Measurements from ENCODE around the gene CRYBA4.

CRYBA4 gene

GRCh38 chr22:26671317-26672059 is 49.7 kb downstream of the CRYBA4 start:
- H3K9ac ChIP-seq (ENCODE audit: low read depth, low read length): no peak overlapping the region
- no peaks in the 10 kb centered on the region for H3K36me3 ChIP-seq (ENCODE audit: insufficient read depth, low read length)
- H3K4me1 ChIP-seq (ENCODE audit: insufficient read depth, low read length): peaks cover 30% of the 10 kb centered on the region
- no peaks in the 10 kb centered on the region for H3K9me3 ChIP-seq (ENCODE audit: control insufficient read depth, insufficient read depth, low read length)

DNA sequence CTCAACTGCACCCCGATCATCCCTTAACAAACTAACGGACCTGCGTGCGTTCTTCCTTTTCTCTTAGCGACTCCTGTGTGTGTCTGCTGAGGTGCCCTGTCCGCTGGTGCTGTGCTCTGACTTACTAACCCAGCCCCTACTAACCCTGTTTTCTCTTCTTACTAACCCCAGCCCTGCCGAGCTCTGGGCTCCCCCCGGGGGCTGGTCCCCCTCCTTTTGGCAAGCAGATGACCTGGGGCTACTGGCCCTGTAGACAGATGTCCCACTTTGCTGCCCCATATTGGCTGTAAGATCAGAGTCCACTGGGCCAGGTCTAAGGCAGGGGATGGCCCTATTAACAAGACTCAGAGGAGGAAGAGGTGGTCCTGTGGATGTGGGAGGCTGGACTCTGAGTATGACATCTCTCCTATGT is 50.3 kb downstream of the CRYBA4 start:
- peak overlapping the region; percentile 79; the same call in 1 of the 2 replicates for H3K9ac ChIP-seq (ENCODE audit: low read depth, low read length)
- no peaks in the 10 kb centered on the region for H3K36me3 ChIP-seq (ENCODE audit: insufficient read depth, low read length)
- H3K4me1 ChIP-seq (ENCODE audit: insufficient read depth, low read length): peaks cover 30% of the 10 kb centered on the region
- no peaks in the 10 kb centered on the region for H3K9me3 ChIP-seq (ENCODE audit: control insufficient read depth, insufficient read depth, low read length)

DNA sequence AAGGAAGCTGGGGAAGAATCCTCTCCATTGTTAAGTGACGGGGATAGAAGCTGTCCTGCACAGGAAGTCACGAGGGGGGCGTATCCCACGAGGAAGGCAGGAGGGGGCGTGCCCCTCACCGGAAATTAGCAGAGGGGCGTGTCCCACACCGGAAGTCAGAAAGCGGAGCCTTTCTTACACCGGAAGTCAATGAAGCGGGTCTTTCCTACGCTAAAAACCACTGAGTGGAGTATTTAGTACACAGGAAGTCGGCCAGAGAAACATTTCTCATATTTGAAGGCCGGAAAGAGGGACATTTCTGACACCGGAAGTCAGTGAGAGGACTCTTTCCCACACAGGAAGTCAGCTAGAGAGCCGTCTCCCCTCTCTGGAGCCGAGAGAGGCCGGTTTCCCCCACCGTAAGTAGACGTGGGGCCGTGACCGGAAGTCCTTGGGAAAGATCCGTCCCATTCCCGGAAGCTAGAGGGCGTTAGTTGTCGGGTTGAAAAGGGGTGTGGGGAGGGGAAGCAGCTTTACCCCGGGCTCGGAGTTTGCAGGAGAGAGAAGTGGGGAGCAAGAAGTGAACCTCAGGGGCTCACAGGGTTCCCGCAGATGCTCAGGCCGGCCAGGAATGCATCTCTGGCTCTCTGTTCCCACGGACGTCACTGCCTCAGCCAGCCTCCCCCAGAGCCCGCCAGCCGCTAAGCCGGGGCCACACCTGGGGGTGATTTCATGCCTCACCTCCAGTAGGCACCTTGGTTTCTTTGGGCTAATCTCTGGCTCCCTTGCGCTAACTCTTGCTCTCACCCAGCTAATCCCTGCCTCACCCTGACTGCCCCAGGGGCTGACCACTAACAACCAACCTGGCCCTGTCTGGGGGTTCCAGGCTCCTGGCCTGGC is 51.1 kb downstream of the CRYBA4 start:
- H3K36me3 ChIP-seq (ENCODE audit: insufficient read depth, low read length): no peaks in the 10 kb centered on the region
- H3K9ac ChIP-seq (ENCODE audit: low read depth, low read length): peak overlapping the region; percentile 79
- H3K9me3 ChIP-seq (ENCODE audit: control insufficient read depth, insufficient read depth, low read length): no peaks in the 10 kb centered on the region
- peaks cover 30% of the 10 kb centered on the region for H3K4me1 ChIP-seq (ENCODE audit: insufficient read depth, low read length)

DNA sequence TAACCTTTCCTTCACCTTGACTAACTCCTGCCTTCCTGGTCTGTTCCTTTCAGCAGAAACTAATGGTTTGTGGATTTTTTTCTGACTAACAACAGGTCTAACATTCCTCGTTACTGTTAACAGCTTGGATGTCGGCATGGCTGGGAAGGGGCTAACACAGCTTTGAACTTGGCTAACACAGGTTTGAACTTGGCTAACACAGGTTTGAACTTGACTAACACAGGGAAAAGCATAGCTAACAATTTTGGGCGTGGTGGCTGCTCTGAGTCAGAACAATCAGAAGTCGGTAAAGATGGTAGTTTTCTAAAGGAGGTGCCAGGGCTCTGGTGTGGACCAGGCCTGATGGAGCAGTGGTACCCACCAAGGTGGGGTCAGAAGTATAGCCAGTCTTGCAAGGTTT is 51.7 kb downstream of the CRYBA4 start:
- Histone ChIP-seq H3K9ac (ENCODE audit: low read depth, low read length) (peak overlapping the region; percentile 79), H3K4me1 (ENCODE audit: insufficient read depth, low read length) (peaks cover 28% of the 10 kb centered on the region)

GRCh38 chr22:26674211-26675190 is 52.7 kb downstream of the CRYBA4 start:
- H3K4me1 ChIP-seq (ENCODE audit: insufficient read depth, low read length): peaks cover 20% of the 10 kb centered on the region
- no peaks in the 10 kb centered on the region for H3K36me3 ChIP-seq (ENCODE audit: insufficient read depth, low read length)
- H3K9me3 ChIP-seq (ENCODE audit: control insufficient read depth, insufficient read depth, low read length): no peaks in the 10 kb centered on the region
- H3K9ac ChIP-seq (ENCODE audit: low read depth, low read length): no peak overlapping the region

More for the DNA sequence above, 51.7 kb downstream of the CRYBA4 start:
- no peaks in the 10 kb centered on the region for H3K36me3 ChIP-seq (ENCODE audit: insufficient read depth, low read length)
- no peaks in the 10 kb centered on the region for H3K9me3 ChIP-seq (ENCODE audit: control insufficient read depth, insufficient read depth, low read length)

DNA sequence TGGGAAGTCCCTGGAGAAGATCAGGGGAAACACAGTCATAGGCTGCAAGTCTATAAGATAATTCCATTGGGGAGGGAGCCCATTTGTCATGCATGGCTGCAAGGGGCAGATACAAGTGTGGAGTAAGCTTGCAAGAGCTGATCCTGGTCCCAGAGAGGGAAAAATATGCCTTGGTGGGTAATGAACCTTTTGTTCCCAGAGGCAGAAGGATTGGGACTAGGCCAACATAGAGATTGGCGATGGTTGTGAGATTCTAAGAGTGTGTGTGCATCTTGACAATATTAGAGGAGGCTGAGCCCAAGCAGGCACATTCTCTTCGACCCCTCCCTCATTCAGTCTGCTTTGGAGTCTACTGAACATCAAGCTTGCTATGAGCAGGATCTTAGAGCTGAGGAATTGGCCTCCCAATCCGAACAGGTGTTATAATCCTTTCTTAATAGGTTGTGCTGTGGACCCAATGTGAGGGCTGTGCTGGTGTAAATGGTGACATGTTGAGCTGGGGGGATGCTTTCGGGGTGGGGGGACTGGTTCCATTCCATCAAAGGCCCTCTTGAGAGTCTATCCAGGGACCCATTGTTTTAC is 54.0 kb downstream of the CRYBA4 start:
- H3K36me3 ChIP-seq (ENCODE audit: insufficient read depth, low read length): no peaks in the 10 kb centered on the region
- peaks cover 21% of the 10 kb centered on the region for H3K4me1 ChIP-seq (ENCODE audit: insufficient read depth, low read length)
- H3K9me3 ChIP-seq (ENCODE audit: control insufficient read depth, insufficient read depth, low read length): no peaks in the 10 kb centered on the region
- H3K9ac ChIP-seq (ENCODE audit: low read depth, low read length): no peak overlapping the region

GRCh38 chr22:26677217-26677616 is 55.5 kb downstream of the CRYBA4 start:
- no peaks in the 10 kb centered on the region for H3K36me3 ChIP-seq (ENCODE audit: insufficient read depth, low read length)
- peaks cover 22% of the 10 kb centered on the region for H3K4me1 ChIP-seq (ENCODE audit: insufficient read depth, low read length)
- H3K9me3 ChIP-seq (ENCODE audit: control insufficient read depth, insufficient read depth, low read length): no peaks in the 10 kb centered on the region
- no peak overlapping the region for H3K9ac ChIP-seq (ENCODE audit: low read depth, low read length)

GRCh38 chr22:26679003-26679629 is 57.4 kb downstream of the CRYBA4 start:
- peaks cover 16% of the 10 kb centered on the region for H3K4me1 ChIP-seq (ENCODE audit: insufficient read depth, low read length)
- H3K9me3 ChIP-seq (ENCODE audit: control insufficient read depth, insufficient read depth, low read length): no peaks in the 10 kb centered on the region
- H3K36me3 ChIP-seq (ENCODE audit: insufficient read depth, low read length): no peaks in the 10 kb centered on the region
- H3K9ac ChIP-seq (ENCODE audit: low read depth, low read length): no peak overlapping the region
